ENCODE data around the gene ARID1A. TPM values are rescaled to one million over a fixed set of nuclear protein-coding genes. Genes with fewer than 3 reads are reported as not detected.

ARID1A gene
- total and polyA plus RNA-seq, 9 of the 15 experiments (the other 6 are each of a cell fraction or from before 2014, with no cell fraction given), result 8.3 to 88.3 (median 22.5) TPM

DNA sequence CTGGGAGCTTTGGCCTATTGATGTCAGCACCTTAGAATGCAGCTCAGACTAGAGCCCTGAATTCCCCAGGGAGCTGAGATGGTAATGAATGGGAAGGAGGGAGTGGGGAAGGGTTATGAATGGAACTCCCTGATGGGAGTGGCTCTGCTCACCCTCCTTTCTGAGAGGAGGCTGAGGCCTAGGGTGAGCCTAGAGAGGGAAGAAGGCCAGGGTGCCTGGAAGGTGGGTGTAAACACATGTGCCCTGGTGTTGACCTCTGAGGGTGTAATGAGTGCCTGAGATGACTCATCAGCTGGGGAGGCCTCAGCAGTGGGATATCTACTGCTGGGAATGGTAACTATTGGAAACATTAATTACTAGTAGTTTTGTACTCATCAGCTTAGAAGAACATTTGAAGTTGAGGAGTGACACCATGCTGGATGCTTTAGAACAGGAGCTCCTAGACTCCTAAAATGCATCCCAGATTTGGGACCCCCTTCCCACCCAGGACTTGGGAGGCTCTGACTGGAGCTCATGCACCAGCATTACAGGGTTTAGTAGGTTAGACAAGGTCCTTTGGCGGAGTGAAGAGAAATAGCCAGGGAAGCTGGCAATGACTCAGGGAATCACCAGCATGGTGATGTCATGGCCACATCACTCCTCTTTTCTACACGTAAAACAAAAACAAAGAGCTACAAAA lies 76.0 kb downstream of the ARID1A start (continued):
- peak; percentile 70 to 79; a peak in 3 of 4 replicates for TF ChIP-seq TBL1XR1 (IDR thresholded peaks at IDR 0.05; ENCODE audit: low read length in 2 of 2)
- no peak for TF ChIP-seq ZNF175 (CRISPR knock-in tag; IDR thresholded peaks at IDR 0.05; ENCODE audit: low read depth)
- no peak for TF ChIP-seq RBFOX2 (IDR thresholded peaks at IDR 0.05; ENCODE audit: low read depth, low read length)
- TF ChIP-seq, protein P1, sequence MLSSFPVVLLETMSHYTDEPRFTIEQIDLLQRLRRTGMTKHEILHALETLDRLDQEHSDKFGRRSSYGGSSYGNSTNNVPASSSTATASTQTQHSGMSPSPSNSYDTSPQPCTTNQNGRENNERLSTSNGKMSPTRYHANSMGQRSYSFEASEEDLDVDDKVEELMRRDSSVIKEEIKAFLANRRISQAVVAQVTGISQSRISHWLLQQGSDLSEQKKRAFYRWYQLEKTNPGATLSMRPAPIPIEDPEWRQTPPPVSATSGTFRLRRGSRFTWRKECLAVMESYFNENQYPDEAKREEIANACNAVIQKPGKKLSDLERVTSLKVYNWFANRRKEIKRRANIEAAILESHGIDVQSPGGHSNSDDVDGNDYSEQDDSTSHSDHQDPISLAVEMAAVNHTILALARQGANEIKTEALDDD (IDR thresholded peaks at IDR 0.05), result peak; percentile 98
- TF ChIP-seq PTRF (tag; IDR thresholded peaks at IDR 0.05), result no peak
- TF ChIP-seq, protein P2, sequence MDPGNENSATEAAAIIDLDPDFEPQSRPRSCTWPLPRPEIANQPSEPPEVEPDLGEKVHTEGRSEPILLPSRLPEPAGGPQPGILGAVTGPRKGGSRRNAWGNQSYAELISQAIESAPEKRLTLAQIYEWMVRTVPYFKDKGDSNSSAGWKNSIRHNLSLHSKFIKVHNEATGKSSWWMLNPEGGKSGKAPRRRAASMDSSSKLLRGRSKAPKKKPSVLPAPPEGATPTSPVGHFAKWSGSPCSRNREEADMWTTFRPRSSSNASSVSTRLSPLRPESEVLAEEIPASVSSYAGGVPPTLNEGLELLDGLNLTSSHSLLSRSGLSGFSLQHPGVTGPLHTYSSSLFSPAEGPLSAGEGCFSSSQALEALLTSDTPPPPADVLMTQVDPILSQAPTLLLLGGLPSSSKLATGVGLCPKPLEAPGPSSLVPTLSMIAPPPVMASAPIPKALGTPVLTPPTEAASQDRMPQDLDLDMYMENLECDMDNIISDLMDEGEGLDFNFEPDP (CRISPR knock-in tag; IDR thresholded peaks at IDR 0.05), result 0 out of 2 replicates have a peak, but pooled peaks have one; percentile 66
- no peak for TF ChIP-seq KLF10 (CRISPR knock-in tag; IDR thresholded peaks at IDR 0.05)
- no peak for TF ChIP-seq KAT2B (IDR thresholded peaks at IDR 0.05; ENCODE audit: low read depth, low read length)
- TF ChIP-seq, protein P3, sequence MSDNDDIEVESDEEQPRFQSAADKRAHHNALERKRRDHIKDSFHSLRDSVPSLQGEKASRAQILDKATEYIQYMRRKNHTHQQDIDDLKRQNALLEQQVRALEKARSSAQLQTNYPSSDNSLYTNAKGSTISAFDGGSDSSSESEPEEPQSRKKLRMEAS (CRISPR knock-in tag; IDR thresholded peaks at IDR 0.05), result peak; percentile 86
- TF ChIP-seq ZNF121 (CRISPR knock-in tag; conservative IDR thresholded peaks at IDR 0.05), result no peak
- peak; percentile 83 for TF ChIP-seq SMARCC2 (IDR thresholded peaks at IDR 0.05; ENCODE audit: low read depth)
- TF ChIP-seq, protein P4, sequence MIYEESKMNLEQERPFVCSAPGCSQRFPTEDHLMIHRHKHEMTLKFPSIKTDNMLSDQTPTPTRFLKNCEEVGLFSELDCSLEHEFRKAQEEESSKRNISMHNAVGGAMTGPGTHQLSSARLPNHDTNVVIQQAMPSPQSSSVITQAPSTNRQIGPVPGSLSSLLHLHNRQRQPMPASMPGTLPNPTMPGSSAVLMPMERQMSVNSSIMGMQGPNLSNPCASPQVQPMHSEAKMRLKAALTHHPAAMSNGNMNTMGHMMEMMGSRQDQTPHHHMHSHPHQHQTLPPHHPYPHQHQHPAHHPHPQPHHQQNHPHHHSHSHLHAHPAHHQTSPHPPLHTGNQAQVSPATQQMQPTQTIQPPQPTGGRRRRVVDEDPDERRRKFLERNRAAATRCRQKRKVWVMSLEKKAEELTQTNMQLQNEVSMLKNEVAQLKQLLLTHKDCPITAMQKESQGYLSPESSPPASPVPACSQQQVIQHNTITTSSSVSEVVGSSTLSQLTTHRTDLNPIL (CRISPR knock-in tag; IDR thresholded peaks at IDR 0.05), result no peak
- peak; percentile 79 for TF ChIP-seq L3MBTL2 (IDR thresholded peaks at IDR 0.05)
- TF ChIP-seq, protein P5, sequence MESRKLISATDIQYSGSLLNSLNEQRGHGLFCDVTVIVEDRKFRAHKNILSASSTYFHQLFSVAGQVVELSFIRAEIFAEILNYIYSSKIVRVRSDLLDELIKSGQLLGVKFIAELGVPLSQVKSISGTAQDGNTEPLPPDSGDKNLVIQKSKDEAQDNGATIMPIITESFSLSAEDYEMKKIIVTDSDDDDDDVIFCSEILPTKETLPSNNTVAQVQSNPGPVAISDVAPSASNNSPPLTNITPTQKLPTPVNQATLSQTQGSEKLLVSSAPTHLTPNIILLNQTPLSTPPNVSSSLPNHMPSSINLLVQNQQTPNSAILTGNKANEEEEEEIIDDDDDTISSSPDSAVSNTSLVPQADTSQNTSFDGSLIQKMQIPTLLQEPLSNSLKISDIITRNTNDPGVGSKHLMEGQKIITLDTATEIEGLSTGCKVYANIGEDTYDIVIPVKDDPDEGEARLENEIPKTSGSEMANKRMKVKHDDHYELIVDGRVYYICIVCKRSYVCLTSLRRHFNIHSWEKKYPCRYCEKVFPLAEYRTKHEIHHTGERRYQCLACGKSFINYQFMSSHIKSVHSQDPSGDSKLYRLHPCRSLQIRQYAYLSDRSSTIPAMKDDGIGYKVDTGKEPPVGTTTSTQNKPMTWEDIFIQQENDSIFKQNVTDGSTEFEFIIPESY (CRISPR knock-in tag; IDR thresholded peaks at IDR 0.05), result no peak
- TF ChIP-seq ZNF764 (CRISPR knock-in tag; IDR thresholded peaks at IDR 0.05; ENCODE audit: low read depth), result no peak
- 0 out of 2 replicates have a peak, but pooled peaks have one; percentile 74 for TF ChIP-seq MTA1 (IDR thresholded peaks at IDR 0.05; ENCODE audit: borderline replicate concordance)
- no peak for TF ChIP-seq RBM15 (IDR thresholded peaks at IDR 0.05; ENCODE audit: insufficient read depth, low read length)
- 0 out of 2 replicates have a peak, but pooled peaks have one; percentile 38 for TF ChIP-seq ZFP30 (CRISPR knock-in tag; IDR thresholded peaks at IDR 0.05; ENCODE audit: borderline replicate concordance)
- peak; percentile 75; the same call in 1 of the 2 replicates for TF ChIP-seq MXI1 (IDR thresholded peaks at IDR 0.05; ENCODE audit: low read depth, low read length)
- no peak for TF ChIP-seq KDM4B (IDR thresholded peaks at IDR 0.05; ENCODE audit: borderline replicate concordance in 2 of 2, low read depth in 1 of 2)
- peak; percentile 86 for TF ChIP-seq RFX1 (IDR thresholded peaks at IDR 0.05)
- peak; percentile 100 for TF ChIP-seq JUND (IDR thresholded peaks at IDR 0.05; ENCODE audit: borderline replicate concordance, low read depth, low read length)
- TF ChIP-seq JUND (tag; IDR thresholded peaks at IDR 0.05; ENCODE audit: borderline replicate concordance, low read depth, low read length), result peak; percentile 100

Measured in K562 (cell line).